DND-41 (cell line): Measurements from ENCODE around the gene DNLZ.

Experiments used
- ATAC-seq: fragments of 200-7000 bp; cut with Tn5 transposase; 3 replicates; pipeline ENCODE4 v1.9.1; 2021; ENCODE audit warnings: low read depth; ENCODE audit not compliant: insufficient read depth
- DNase-seq: peaks from one replicate; pipeline ENCODE4 v3.0.0-alpha.2; 2020
- H2AFZ ChIP-seq: 2 replicates; pipeline ENCODE4 v1.6.0; 2012; ENCODE audit warnings: low read depth, low read length
- H3K27ac ChIP-seq: 2 replicates; pipeline ENCODE4 v1.5.1; 2012; ENCODE audit warnings: low read length, inconsistent platforms
- H3K27me3 ChIP-seq: fragments of 200-600 bp; sonication (generic); 2 replicates; pipeline ENCODE4 v1.6.0; 2012; ENCODE audit warnings: low read length, mild to moderate bottlenecking, inconsistent platforms; ENCODE audit not compliant: insufficient read depth, poor library complexity
- H3K36me3 ChIP-seq: 2 replicates; pipeline ENCODE4 v1.5.1; 2012; ENCODE audit warnings: low read length, inconsistent platforms; ENCODE audit not compliant: insufficient read depth
- H3K4me1 ChIP-seq: 2 replicates; pipeline ENCODE4 v1.5.1; 2012; ENCODE audit warnings: mild to moderate bottlenecking, low read length; ENCODE audit not compliant: insufficient read depth
- H3K4me2 ChIP-seq: 2 replicates; pipeline ENCODE4 v1.6.0; 2012; ENCODE audit warnings: mild to moderate bottlenecking, moderate library complexity, low read length, inconsistent platforms; ENCODE audit not compliant: insufficient read depth
- H3K4me3 ChIP-seq, 2 experiments: fragments of 200-600 bp in 1 of 2; shearing (Covaris generic) in 1 of 2; 2 replicates each; pipeline ENCODE4 v1.5.1; 2012 to 2016; ENCODE audit warnings: inconsistent platforms in 2 of 2, low read length in 2 of 2, mild to moderate bottlenecking in 2 of 2, low read depth in 1 of 2, moderate library complexity in 1 of 2
- H3K79me2 ChIP-seq: 2 replicates; pipeline ENCODE4 v1.6.0; 2012; ENCODE audit warnings: low read length, inconsistent platforms; ENCODE audit not compliant: insufficient read depth
- H3K9ac ChIP-seq: 2 replicates; pipeline ENCODE4 v1.6.0; 2012; ENCODE audit warnings: low read depth, mild to moderate bottlenecking, inconsistent platforms, low read length, moderate library complexity
- H3K9me3 ChIP-seq: 2 replicates; pipeline ENCODE4 v1.5.1; 2012; ENCODE audit warnings: low read length, moderate library complexity, mild to moderate bottlenecking, inconsistent platforms; ENCODE audit not compliant: insufficient read depth, severe bottlenecking
- H4K20me1 ChIP-seq: 2 replicates; pipeline ENCODE4 v1.6.0; 2012; ENCODE audit warnings: low read length; ENCODE audit not compliant: insufficient read depth
- CTCF ChIP-seq: IDR thresholded peaks from 2 replicates; pipeline ENCODE4 v1.5.1; 2012; ENCODE audit warnings: borderline replicate concordance, low read length, moderate library complexity, mild to moderate bottlenecking; ENCODE audit not compliant: poor library complexity, severe bottlenecking; ENCODE audit errors: extremely low read depth
- EZH2 ChIP-seq: IDR thresholded peaks from 3 replicates; pipeline ENCODE4 v1.6.1; 2012; ENCODE audit warnings: borderline replicate concordance, low read depth, mild to moderate bottlenecking, moderate library complexity, low read length, inconsistent platforms; ENCODE audit not compliant: severe bottlenecking

The DNLZ gene

GRCh38 chr9:136400038-136400834 lies 36.7 kb upstream of the DNLZ start, which contains the start of gene SNAPC4:
TSS of gene SNAPC4 (minus strand) at chr9:136400170. CDS start at chr9:136398428, 1,742 bp downstream.
- Histone ChIP-seq H3K27ac (peak within 1 kb of the TSS; percentile 49), H3K9ac (peak within 1 kb of the TSS; percentile 79), H3K27me3 (no peaks in the 10 kb centered on the region), H3K36me3 (peaks cover 64% of the 10 kb centered on the region), H3K79me2 (peaks cover 26% of the 10 kb centered on the region), H3K4me1 (peaks cover 27% of the 10 kb centered on the region), H2AFZ (peak within 1 kb of the TSS; percentile 81), H3K4me2 (peak within 1 kb of the TSS; percentile 96), H3K4me3 (peak within 1 kb of the TSS; percentile 77 to 94), H4K20me1 (peaks cover 17% of the 10 kb centered on the region), H3K9me3 (no peaks in the 10 kb centered on the region)
- ATAC-seq (peak; percentile 89), DNase-seq (peak; percentile 85)
- TF ChIP-seq CTCF (peak; percentile 87), EZH2 (no peak)

GRCh38 chr9:136399176-136400037 lies 35.9 kb upstream of the DNLZ start:
- DNase-seq (no peak), ATAC-seq (peak; percentile 8; the same call in 1 of the 3 replicates)
- H4K20me1 ChIP-seq: peaks cover 17% of the 10 kb centered on the region
- peak overlapping the region; percentile 81 for H2AFZ ChIP-seq
- H3K36me3 ChIP-seq: peaks cover 64% of the 10 kb centered on the region
- H3K4me2 ChIP-seq: peak overlapping the region; percentile 96
- H3K4me1 ChIP-seq: peaks cover 27% of the 10 kb centered on the region
- peak overlapping the region; percentile 3 for H3K27ac ChIP-seq
- peak overlapping the region; percentile 79 for H3K9ac ChIP-seq
- TF ChIP-seq CTCF: no peak
- TF ChIP-seq EZH2: no peak
- H3K4me3 ChIP-seq: peak overlapping the region; percentile 77 to 94
- peaks cover 26% of the 10 kb centered on the region for H3K79me2 ChIP-seq
- no peaks in the 10 kb centered on the region for H3K9me3 ChIP-seq
- H3K27me3 ChIP-seq: no peaks in the 10 kb centered on the region

- H3K9me3 ChIP-seq: no peaks in the 10 kb centered on the region
- H3K9ac ChIP-seq: peak overlapping the region; percentile 79; the same call in 1 of the 2 replicates
- DNase-seq (no peak), ATAC-seq (no peak)
- peaks cover 65% of the 10 kb centered on the region for H3K36me3 ChIP-seq
- peaks cover 26% of the 10 kb centered on the region for H3K79me2 ChIP-seq
- peak overlapping the region in 1 of 2 experiments; percentile 77; a peak in 2 of 4 replicates for H3K4me3 ChIP-seq
- H3K4me2 ChIP-seq: peak overlapping the region; percentile 96
- no peak overlapping the region for H2AFZ ChIP-seq
- H4K20me1 ChIP-seq: peaks cover 17% of the 10 kb centered on the region
- peaks cover 27% of the 10 kb centered on the region for H3K4me1 ChIP-seq
- H3K27me3 ChIP-seq: no peaks in the 10 kb centered on the region
- no peak overlapping the region for H3K27ac ChIP-seq
- TF ChIP-seq CTCF (no peak), EZH2 (no peak)
Measured at GRCh38 chr9:136398286-136398685, 34.7 kb upstream of the DNLZ start.
